ENCODE results near the gene PIF1. TPM values are rescaled to one million over a fixed set of nuclear protein-coding genes. Genes with fewer than 3 reads are reported as not detected.

Gene PIF1
- total RNA-seq, 1 donor from 2014 or later: 5.5 TPM

DNA sequence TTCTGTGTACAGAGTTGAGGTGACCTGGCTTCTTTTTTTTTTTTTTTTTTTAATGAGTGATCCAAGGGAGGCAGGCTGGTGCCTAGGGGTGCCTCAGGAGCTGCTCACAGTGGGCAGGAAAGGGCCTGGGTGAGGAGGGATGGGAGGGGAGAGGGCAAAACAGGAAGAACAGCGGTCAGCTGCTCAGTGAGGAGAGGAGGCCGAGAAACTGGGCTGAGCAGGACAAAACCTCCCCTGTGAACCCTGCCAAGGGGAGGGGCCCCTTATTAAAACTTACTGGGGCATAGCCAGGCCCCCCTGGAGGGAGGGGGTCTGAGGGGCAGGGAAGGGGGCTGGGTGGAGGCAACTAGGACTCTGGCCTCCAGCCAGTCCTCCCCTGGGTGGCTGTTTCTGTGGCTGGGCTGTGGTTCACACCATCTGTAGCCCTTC, 19.8 kb upstream of the PIF1 start:
- DNase-seq (no peak), ATAC-seq (ENCODE audit: low read depth) (no peak)
- no peaks in the 10 kb centered on the region for H3K27me3 Mint-ChIP-seq
- POLR2A ChIA-PET: interaction anchor here (0.6 to 6.9 kb wide), 4 partner anchors 9 to 62 kb away, joined by 3 to 117 read pairs (median 4); no protein-coding TSS in a partner anchor
- peak overlapping the region; percentile 95 for H3K4me3 Mint-ChIP-seq
- H3K36me3 Mint-ChIP-seq (ENCODE audit: low read depth): peaks cover 45% of the 10 kb centered on the region
- no peaks in the 10 kb centered on the region for H3K9me3 Mint-ChIP-seq
- CTCF ChIA-PET: interaction anchor here (1.3 to 1.7 kb wide), 4 partner anchors 9 to 60 kb away, joined by 4 to 7 read pairs (median 5); no protein-coding TSS in a partner anchor
- peak overlapping the region; percentile 71 for H3K27ac Mint-ChIP-seq
- H3K4me1 Mint-ChIP-seq: peaks cover 72% of the 10 kb centered on the region
- no peak for TF ChIP-seq CTCF (IDR thresholded peaks at IDR 0.05)
- intact Hi-C loops (cut with micrococcal nuclease): loop anchor here (10.0 kb wide), 1 partner anchor 750 kb away; the partner anchor contains the start of genes CIAO2A and SNX1

- DNase-seq (no peak), ATAC-seq (ENCODE audit: low read depth) (peak; percentile 19)
- no peaks in the 10 kb centered on the region for H3K9me3 Mint-ChIP-seq
- H3K4me3 Mint-ChIP-seq: peak overlapping the region; percentile 95
- H3K36me3 Mint-ChIP-seq (ENCODE audit: low read depth): peaks cover 39% of the 10 kb centered on the region
- intact Hi-C loops (cut with micrococcal nuclease): loop anchor here (5.0 to 10.0 kb wide), 2 partner anchors 143 to 750 kb away; partner anchors contain the start of genes CIAO2A, SNX1 and SPG21
- POLR2A ChIA-PET: interaction anchor here (0.8 to 6.9 kb wide), 5 partner anchors 9 to 62 kb away, joined by 3 to 117 read pairs (median 8); no protein-coding TSS in a partner anchor
- CTCF ChIA-PET: interaction anchor here (1.5 to 1.7 kb wide), 3 partner anchors 9 to 51 kb away, joined by 4 to 5 read pairs (median 5); no protein-coding TSS in a partner anchor
- peak overlapping the region; percentile 71 for H3K27ac Mint-ChIP-seq
- H3K4me1 Mint-ChIP-seq: peaks cover 71% of the 10 kb centered on the region
- H3K27me3 Mint-ChIP-seq: no peaks in the 10 kb centered on the region
- TF ChIP-seq CTCF (IDR thresholded peaks at IDR 0.05): no peak
These were observed 19.2 kb upstream of the PIF1 start for GRCh38 chr15:64844576-64845145.

DNA sequence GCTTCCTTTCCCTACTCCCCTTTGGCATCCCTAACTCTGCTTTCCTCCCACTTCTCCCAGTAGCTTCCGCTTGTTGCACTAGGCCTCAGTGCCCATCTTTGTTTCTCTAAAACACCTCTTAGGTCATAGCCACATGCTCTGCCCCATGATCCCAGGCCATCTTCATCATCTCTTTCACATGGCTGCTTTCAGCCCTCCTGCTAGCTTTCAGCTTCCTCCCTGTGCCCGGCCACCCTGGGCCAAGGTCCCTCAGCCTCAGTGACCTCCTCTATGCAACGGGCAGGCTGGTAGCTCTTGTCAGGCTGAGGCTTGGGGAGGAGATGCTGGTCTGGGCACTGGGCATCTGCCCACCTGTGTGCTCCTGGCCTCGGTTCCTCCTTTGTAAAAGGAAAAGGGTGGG, 18.5 kb upstream of the PIF1 start:
- peak overlapping the region; percentile 95 for H3K4me3 Mint-ChIP-seq
- H3K36me3 Mint-ChIP-seq (ENCODE audit: low read depth): peaks cover 36% of the 10 kb centered on the region
- CTCF ChIA-PET: interaction anchor here (1.5 kb wide), 3 partner anchors 13 to 51 kb away, joined by 4 to 5 read pairs (median 5); no protein-coding TSS in a partner anchor
- H3K4me1 Mint-ChIP-seq: peaks cover 69% of the 10 kb centered on the region
- POLR2A ChIA-PET: interaction anchor here (0.6 to 6.9 kb wide), 7 partner anchors 14 to 244 kb away, joined by 3 to 117 read pairs (median 5); no protein-coding TSS in a partner anchor
- H3K27me3 Mint-ChIP-seq: no peaks in the 10 kb centered on the region
- no peak for DNase-seq
- no peak for ATAC-seq (ENCODE audit: low read depth)
- TF ChIP-seq CTCF (IDR thresholded peaks at IDR 0.05): no peak
- intact Hi-C loops (cut with micrococcal nuclease): loop anchor here (5.0 to 10.0 kb wide), 2 partner anchors 143 to 749 kb away; partner anchors contain the start of genes CIAO2A, SNX1 and SPG21
- H3K9me3 Mint-ChIP-seq: no peaks in the 10 kb centered on the region
- H3K27ac Mint-ChIP-seq: peak overlapping the region; percentile 71

GRCh38 chr15:64842986-64843561, 17.6 kb upstream of the PIF1 start:
- Mint-ChIP-seq H3K27ac (peak overlapping the region; percentile 71), H3K9me3 (no peaks in the 10 kb centered on the region), H3K36me3 (ENCODE audit: low read depth) (peaks cover 29% of the 10 kb centered on the region), H3K4me3 (peak overlapping the region; percentile 95), H3K27me3 (no peaks in the 10 kb centered on the region), H3K4me1 (peaks cover 66% of the 10 kb centered on the region)
- ChIA-PET POLR2A (interaction anchor here (0.5 to 6.9 kb wide), 10 partner anchors 9 to 493 kb away, joined by 3 to 117 read pairs (median 4); no protein-coding TSS in a partner anchor), CTCF (interaction anchor here (1.5 kb wide), 2 partner anchors 14 to 52 kb away, joined by 5 read pairs; no protein-coding TSS in a partner anchor)
- intact Hi-C loops (cut with micrococcal nuclease): loop anchor here (5.0 to 10.0 kb wide), 2 partner anchors 144 to 748 kb away; partner anchors contain the start of genes CIAO2A, SNX1 and SPG21
- DNase-seq (no peak), ATAC-seq (ENCODE audit: low read depth) (no peak)
- TF ChIP-seq CTCF (IDR thresholded peaks at IDR 0.05): no peak
